ENCODE results near the gene COL12A1. TPM values are rescaled to one million over a fixed set of nuclear protein-coding genes. Genes with fewer than 3 reads are reported as not detected.

The COL12A1 gene
- total RNA-seq, 2 experiments from 2014 or later = not detected

DNA sequence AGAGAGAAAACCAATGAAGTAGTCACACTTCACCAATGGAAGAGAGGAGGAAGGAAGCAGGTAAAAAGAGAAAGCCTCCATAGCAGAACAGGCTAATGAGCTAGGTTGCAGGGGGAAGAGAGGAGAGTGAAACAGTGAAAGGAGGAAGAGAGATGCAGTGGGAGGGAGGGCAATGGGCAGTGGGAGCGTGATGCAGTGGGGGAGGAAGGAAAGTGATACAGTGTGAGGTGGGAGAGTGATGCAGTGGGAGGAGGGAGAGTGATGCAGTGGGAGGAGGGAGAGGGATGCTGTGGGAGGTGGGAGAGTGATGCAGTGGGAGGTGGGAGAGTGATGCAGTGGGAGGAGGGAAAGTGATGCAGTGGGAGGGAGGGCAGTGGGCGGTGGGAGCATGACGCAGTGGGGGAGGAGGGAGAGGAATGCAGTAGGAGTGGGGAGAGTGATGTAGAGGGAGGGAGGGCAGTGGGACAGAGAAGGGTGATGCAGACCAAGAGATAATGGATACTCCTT is 29.7 kb downstream of the COL12A1 start:
- H3K4me1 Mint-ChIP-seq (ENCODE audit: low read depth) = no peaks in the 10 kb centered on the region
- Histone ChIP-seq H3K4me3 (ENCODE audit: low read length) (no peak overlapping the region), H3K36me3 (ENCODE audit: insufficient read depth, low read length) (no peaks in the 10 kb centered on the region), H3K9me3 (ENCODE audit: control insufficient read depth in 1 of 2, insufficient read depth in 1 of 2, low read length in 2 of 2) (no peaks in the 10 kb centered on the region), H3K27me3 (ENCODE audit: control insufficient read depth in 1 of 2, insufficient read depth in 2 of 2, low read length in 2 of 2) (peaks cover 2 to 10% of the 10 kb centered on the region in 2 experiments), H3K4me1 (ENCODE audit: insufficient read depth, low read length) (no peaks in the 10 kb centered on the region), H3K27ac (ENCODE audit: low read depth in 1 of 2, low read length in 2 of 2) (no peak overlapping the region)
- POLR2A ChIA-PET = no interaction called here
- H3K36me3 Mint-ChIP-seq (ENCODE audit: low read depth) = no peaks in the 10 kb centered on the region
- TF ChIP-seq, protein P1, sequence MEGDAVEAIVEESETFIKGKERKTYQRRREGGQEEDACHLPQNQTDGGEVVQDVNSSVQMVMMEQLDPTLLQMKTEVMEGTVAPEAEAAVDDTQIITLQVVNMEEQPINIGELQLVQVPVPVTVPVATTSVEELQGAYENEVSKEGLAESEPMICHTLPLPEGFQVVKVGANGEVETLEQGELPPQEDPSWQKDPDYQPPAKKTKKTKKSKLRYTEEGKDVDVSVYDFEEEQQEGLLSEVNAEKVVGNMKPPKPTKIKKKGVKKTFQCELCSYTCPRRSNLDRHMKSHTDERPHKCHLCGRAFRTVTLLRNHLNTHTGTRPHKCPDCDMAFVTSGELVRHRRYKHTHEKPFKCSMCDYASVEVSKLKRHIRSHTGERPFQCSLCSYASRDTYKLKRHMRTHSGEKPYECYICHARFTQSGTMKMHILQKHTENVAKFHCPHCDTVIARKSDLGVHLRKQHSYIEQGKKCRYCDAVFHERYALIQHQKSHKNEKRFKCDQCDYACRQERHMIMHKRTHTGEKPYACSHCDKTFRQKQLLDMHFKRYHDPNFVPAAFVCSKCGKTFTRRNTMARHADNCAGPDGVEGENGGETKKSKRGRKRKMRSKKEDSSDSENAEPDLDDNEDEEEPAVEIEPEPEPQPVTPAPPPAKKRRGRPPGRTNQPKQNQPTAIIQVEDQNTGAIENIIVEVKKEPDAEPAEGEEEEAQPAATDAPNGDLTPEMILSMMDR (IDR thresholded peaks at IDR 0.05) = no peak
- intact Hi-C loops (cut with DNase I, micrococcal nuclease) = no loop called here
- CTCF ChIA-PET = no interaction called here
- H3K9me3 Mint-ChIP-seq = no peaks in the 10 kb centered on the region
- no peak overlapping the region for H3K27ac Mint-ChIP-seq
- H3K27me3 Mint-ChIP-seq = peaks cover 41% of the 10 kb centered on the region
- no peak for DNase-seq
- H3K4me3 Mint-ChIP-seq = no peak overlapping the region
- ATAC-seq (ENCODE audit: poor library complexity) = no peak

DNA sequence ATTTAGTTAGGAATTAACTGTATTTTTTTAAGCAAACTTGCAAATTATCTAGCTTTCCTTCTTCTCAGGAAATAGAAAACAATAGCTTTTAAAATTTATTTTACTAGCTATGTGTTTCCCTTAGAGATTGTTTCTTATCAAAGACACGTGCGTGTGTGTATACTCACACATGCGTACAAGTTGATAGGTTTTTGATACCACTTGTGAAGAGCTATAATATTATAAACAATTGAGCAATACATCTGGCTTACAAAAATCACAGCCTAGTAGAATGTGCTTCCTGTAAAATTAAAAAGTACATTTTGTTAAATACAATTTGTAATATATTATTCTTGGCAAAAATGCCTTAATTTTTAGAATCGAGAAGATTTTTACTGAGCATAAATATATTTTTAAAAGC is 33.9 kb downstream of the COL12A1 start:
- H3K36me3 Mint-ChIP-seq (ENCODE audit: low read depth) = no peaks in the 10 kb centered on the region
- POLR2A ChIA-PET = no interaction called here
- DNase-seq (no peak), ATAC-seq (ENCODE audit: poor library complexity) (no peak)
- Histone ChIP-seq H3K27ac (ENCODE audit: low read depth in 1 of 2, low read length in 2 of 2) (no peak overlapping the region), H3K36me3 (ENCODE audit: insufficient read depth, low read length) (no peaks in the 10 kb centered on the region), H3K9me3 (ENCODE audit: control insufficient read depth in 1 of 2, insufficient read depth in 1 of 2, low read length in 2 of 2) (no peaks in the 10 kb centered on the region), H3K4me3 (ENCODE audit: low read length) (no peak overlapping the region), H3K4me1 (ENCODE audit: insufficient read depth, low read length) (no peaks in the 10 kb centered on the region), H3K27me3 (ENCODE audit: control insufficient read depth in 1 of 2, insufficient read depth in 2 of 2, low read length in 2 of 2) (peaks cover 2 to 7% of the 10 kb centered on the region in 2 experiments)
- no peak overlapping the region for H3K27ac Mint-ChIP-seq
- intact Hi-C loops (cut with DNase I, micrococcal nuclease) = no loop called here
- TF ChIP-seq, protein P1 (IDR thresholded peaks at IDR 0.05) = no peak
- H3K4me1 Mint-ChIP-seq (ENCODE audit: low read depth) = no peaks in the 10 kb centered on the region
- H3K27me3 Mint-ChIP-seq = peaks cover 54% of the 10 kb centered on the region
- CTCF ChIA-PET = no interaction called here
- H3K4me3 Mint-ChIP-seq = no peak overlapping the region
- no peaks in the 10 kb centered on the region for H3K9me3 Mint-ChIP-seq

DNA sequence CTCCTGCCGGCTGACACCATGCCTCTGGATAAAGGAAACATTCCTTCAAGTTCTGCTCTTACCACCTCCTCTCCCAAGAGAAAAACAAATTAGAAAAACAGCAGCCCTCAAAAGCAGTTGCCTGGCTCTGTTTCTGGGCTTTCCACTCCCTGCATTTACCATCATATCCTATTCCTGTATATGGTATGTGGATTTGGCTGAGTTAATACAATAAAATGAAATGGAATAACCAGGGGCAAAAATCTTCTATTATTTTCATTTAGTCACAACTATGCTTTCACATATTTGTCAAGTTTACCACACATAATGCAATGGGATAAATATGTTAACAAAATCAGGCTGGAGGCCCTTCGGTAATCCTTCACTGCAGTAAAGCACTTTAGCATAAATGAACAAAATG is 34.3 kb downstream of the COL12A1 start:
- Histone ChIP-seq H3K36me3 (ENCODE audit: insufficient read depth, low read length) (no peaks in the 10 kb centered on the region), H3K27me3 (ENCODE audit: control insufficient read depth in 1 of 2, insufficient read depth in 2 of 2, low read length in 2 of 2) (peaks cover 2 to 7% of the 10 kb centered on the region in 2 experiments), H3K4me3 (ENCODE audit: low read length) (no peak overlapping the region), H3K4me1 (ENCODE audit: insufficient read depth, low read length) (no peaks in the 10 kb centered on the region), H3K27ac (ENCODE audit: low read depth in 1 of 2, low read length in 2 of 2) (no peak overlapping the region), H3K9me3 (ENCODE audit: control insufficient read depth in 1 of 2, insufficient read depth in 1 of 2, low read length in 2 of 2) (no peaks in the 10 kb centered on the region)
- ChIA-PET POLR2A (no interaction called here), CTCF (no interaction called here)
- intact Hi-C loops (cut with DNase I, micrococcal nuclease) = no loop called here
- TF ChIP-seq, protein P1 (IDR thresholded peaks at IDR 0.05) = no peak
- Mint-ChIP-seq H3K27me3 (peaks cover 54% of the 10 kb centered on the region), H3K9me3 (no peaks in the 10 kb centered on the region), H3K36me3 (ENCODE audit: low read depth) (no peaks in the 10 kb centered on the region), H3K4me3 (no peak overlapping the region), H3K4me1 (ENCODE audit: low read depth) (no peaks in the 10 kb centered on the region), H3K27ac (no peak overlapping the region)
- DNase-seq = no peak
- ATAC-seq (ENCODE audit: poor library complexity) = no peak
